ENCODE measurements around the gene TIMM23B.
"Not testable (repeated sequence)": the region's sequence is repeated elsewhere in the genome, so short reads cannot be mapped to it uniquely, and the experiment has no call there.

Gene TIMM23B

DNA sequence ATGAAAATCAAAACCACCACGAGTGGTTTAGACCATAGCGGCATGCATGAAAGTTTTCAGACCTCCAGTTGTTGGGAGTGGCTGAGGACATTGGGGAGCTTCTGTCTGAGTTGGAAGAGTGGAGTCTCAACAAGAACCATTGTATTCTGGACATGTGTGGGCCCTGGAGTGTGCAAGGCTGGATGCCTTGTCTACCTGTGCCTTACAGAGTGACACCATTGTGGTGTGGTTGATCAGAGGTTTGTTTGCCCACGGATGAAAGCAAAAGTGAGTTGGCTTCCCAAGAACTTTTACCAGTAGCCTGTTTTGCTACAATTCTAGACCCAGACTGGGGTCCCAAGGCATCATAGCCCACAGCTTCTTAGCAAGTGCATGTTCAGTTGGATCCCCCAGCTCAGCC lies 35.9 kb downstream of the TIMM23B start:
- DNase-seq (ENCODE audit: low spot score), result not testable (repeated sequence)

DNA sequence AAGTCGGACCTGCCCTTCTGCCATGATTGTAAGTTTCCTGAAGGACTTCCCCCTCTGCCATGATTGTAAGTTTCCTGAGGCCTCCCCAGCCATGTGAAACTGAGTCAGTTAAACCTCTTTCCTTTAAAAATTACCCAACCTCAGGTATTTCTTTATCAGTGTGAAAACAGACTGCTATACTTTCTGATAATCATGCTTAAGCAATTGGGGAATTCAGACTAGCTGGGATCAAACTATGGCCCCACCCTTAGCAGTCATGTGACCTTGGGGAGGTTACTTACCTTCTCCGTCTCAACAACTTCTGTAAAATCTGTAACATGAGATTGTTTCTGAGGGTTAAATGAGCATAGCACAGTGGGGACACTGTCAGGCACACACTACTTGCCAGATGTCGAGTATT lies 45.4 kb downstream of the TIMM23B start:
- not testable (repeated sequence) for DNase-seq (ENCODE audit: low spot score)

DNA sequence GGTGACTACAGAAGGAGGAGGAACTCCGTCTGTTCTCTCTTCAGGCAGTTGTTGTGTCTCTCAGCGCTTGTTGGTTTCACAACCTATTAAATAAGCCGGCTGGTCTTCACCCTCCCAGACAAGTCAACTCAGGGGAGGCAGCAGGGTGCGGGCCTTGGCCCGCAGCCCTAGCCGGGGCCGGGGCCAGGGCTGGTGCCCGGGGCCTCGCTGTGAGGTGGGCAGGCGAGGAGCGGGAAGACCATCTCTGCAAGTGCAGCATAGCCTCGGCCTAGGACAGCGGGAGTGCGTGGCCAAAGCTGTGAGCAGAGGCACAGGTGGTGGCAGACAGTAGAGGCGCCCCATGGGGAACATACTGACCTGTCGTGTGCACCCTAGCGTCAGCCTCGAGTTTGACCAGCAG lies 46.5 kb downstream of the TIMM23B start, which contains the start of gene AGAP6:
AGAP6 (plus strand) TSS at position 31 of the 400 bp plus-strand sequence; CDS start at position 341, 310 bp downstream.
- not testable (repeated sequence) for DNase-seq (ENCODE audit: low spot score)

DNA sequence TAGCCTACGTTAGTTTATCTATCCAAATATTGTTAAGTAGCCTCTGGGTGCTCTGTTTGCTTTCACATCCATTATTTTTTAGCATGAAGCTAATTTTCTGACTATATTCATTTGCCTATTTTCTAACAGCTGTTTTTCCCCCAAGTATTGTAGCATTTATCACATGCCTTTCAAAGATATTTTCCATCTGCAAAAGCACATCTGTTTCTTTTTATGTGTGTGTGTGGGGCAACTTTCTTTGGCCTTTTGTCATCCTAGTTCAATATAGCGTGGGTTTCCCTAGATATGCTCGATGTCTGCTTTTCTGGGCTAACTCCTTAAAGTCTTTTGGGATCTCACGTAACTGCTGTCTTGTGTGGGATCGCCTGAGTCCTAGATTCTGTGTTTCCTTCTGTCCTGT lies 53.5 kb downstream of the TIMM23B start:
- DNase-seq (ENCODE audit: low spot score), result not testable (repeated sequence)

DNA sequence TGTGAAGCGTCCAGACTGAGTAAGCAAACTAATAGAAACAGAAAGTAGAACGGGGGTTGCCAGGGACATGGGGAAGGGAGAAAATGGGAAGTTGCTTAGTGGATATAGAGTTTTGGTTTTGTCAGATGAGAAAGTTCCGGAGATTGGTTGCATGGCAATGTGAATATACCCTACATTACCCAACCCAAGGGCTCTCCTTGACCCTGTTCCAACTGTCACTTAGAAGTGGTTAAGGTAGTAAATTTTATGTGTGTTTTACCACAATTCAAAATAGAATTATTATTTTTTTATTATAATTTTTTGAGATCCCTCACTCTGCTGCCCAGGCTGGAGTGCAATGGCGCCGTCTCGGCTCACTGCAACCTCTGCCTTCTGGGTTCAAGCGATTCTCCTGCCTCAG lies 72.2 kb downstream of the TIMM23B start:
- DNase-seq (ENCODE audit: low spot score), result not testable (repeated sequence)

DNA sequence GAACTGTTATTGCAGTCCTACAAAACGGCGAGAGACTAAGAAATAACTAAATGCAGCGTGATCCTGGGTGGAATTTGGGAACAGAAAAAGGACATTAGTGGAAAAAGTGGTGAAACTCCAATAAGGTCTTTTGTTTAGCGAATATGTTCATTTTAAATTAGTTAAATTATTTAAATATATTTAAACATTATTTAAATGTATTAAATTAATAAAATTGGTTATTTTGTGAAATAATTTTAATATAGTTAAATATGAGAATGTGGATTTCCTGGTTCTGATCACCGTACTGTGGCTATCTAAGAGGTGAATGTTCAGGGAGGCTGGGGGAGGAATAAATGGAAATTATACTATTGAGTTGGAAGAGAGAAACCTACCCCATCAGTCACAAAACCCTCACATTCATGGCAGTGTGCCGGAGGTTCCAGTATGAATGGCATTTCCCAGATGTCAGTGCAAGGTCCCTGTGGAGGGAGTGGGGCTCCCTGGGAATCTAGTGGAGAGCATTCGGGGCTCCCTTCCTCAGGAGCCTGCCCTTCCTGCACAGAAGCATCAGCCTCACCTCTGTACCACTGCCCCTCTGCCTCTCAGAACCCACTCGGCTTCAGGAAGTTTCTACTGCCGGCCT lies 73.9 kb downstream of the TIMM23B start:
- not testable (repeated sequence) for DNase-seq (ENCODE audit: low spot score)

DNA sequence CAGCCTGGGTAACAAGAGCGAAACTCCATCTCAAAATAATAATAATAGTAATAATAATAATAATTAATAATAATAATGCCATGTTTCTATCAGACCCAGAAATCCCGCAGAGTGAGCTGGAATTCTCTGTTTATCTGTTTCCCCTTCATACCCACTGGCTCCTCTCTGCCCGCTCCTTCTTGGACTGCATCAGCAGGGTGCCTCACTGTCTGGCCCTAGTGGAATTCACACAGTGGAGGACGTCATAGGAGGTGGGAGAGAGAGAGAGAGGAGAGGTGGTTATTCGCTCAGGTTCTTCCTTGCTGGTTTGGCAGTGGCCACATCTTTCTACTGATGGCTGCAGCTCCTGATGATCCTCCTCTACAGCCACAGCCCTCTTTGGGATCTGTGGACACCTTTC lies 75.1 kb downstream of the TIMM23B start:
- not testable (repeated sequence) for DNase-seq (ENCODE audit: low spot score)

- not testable (repeated sequence) for DNase-seq (ENCODE audit: low spot score)
These were observed 75.8 kb downstream of the TIMM23B start for GRCh38 chr10:50017646-50018045.

DNA sequence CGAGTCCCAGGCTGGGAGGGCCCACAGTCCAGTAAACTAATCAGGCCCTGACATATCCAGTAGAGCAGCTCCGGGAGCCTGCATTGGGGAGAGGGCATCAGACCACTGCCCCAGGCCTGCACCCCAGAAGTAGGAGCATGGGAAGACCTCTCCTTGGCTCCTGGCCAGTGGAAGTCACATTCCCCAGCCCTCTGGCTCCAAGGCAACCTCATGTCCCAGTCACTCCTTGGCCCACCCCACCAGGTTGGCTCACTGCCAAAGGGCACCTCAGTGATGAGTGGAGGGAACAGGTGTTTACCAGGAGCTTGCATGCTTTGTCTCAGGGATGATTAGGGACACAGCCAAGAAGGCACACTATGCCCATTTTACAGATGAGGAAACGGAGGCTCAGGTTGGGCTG lies 77.4 kb downstream of the TIMM23B start:
- peak; percentile 9 for DNase-seq (ENCODE audit: low spot score)

- DNase-seq (ENCODE audit: low spot score), result not testable (repeated sequence)
These were observed 78.7 kb downstream of the TIMM23B start for GRCh38 chr10:50020451-50021024.

DNA sequence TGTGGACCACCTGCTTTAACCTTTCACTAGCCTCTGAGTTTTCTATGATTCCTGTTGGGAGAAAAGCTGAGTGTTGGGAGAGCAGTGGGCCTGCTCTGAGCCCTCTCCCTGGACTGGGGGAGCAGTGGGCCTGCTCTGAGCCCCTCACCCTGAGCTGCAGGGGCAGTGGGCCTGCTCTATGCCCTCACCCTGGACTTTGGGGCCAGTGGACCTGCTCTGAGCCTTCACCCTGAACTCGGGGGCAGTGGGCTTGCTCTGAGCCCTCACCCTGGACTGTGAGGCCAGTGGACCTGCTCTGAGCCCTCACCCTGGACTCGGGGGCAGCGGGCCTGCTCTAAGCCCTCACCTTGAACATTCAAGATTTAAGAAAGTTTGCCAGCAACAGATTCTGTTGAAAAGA lies 79.8 kb downstream of the TIMM23B start:
- DNase-seq (ENCODE audit: low spot score), result no peak
